ENCODE results near the gene BRCC3. TPM values are rescaled to one million over a fixed set of nuclear protein-coding genes. Genes with fewer than 3 reads are reported as not detected.

Gene BRCC3
- total RNA-seq, 2 experiments from 2014 or later: 30.0 to 32.5 TPM

- Mint-ChIP-seq H3K4me3 (no peak overlapping the region), H3K4me1 (ENCODE audit: low read depth) (peaks cover 40% of the 10 kb centered on the region), H3K27ac (peak overlapping the region; percentile 57), H3K27me3 (no peaks in the 10 kb centered on the region), H3K9me3 (no peaks in the 10 kb centered on the region), H3K36me3 (ENCODE audit: low read depth) (peaks cover 16% of the 10 kb centered on the region)
- ChIA-PET POLR2A (no interaction called here), CTCF (interaction anchor here (1.1 kb wide), 1 partner anchor 10 kb away, joined by 6 read pairs; no protein-coding TSS in a partner anchor)
- intact Hi-C loops (cut with micrococcal nuclease): no loop called here
- peak; percentile 10 for DNase-seq
- ATAC-seq: no peak
- no peak for TF ChIP-seq CTCF (IDR thresholded peaks at IDR 0.05)
Observed at GRCh38 chrX:155068165-155068564, 3.1 kb upstream of the BRCC3 start.

GRCh38 chrX:155069414-155069813, 1.9 kb upstream of the BRCC3 start:
- Mint-ChIP-seq H3K4me3 (peak overlapping the region; percentile 79), H3K27me3 (no peaks in the 10 kb centered on the region), H3K9me3 (no peaks in the 10 kb centered on the region), H3K4me1 (ENCODE audit: low read depth) (peaks cover 52% of the 10 kb centered on the region), H3K27ac (no peak overlapping the region), H3K36me3 (ENCODE audit: low read depth) (peaks cover 28% of the 10 kb centered on the region)
- DNase-seq (no peak), ATAC-seq (no peak)
- POLR2A ChIA-PET: no interaction called here
- no peak for TF ChIP-seq CTCF (IDR thresholded peaks at IDR 0.05)
- intact Hi-C loops (cut with micrococcal nuclease): no loop called here
- CTCF ChIA-PET: no interaction called here

GRCh38 chrX:155070038-155070437, 1.3 kb upstream of the BRCC3 start:
- Mint-ChIP-seq H3K27me3 (no peaks in the 10 kb centered on the region), H3K9me3 (no peaks in the 10 kb centered on the region), H3K27ac (peak overlapping the region; percentile 89), H3K4me1 (ENCODE audit: low read depth) (peaks cover 53% of the 10 kb centered on the region), H3K4me3 (peak overlapping the region; percentile 79), H3K36me3 (ENCODE audit: low read depth) (peaks cover 29% of the 10 kb centered on the region)
- ChIA-PET POLR2A (no interaction called here), CTCF (interaction anchor here (1.1 kb wide), 1 partner anchor 12 kb away, joined by 7 read pairs; no protein-coding TSS in a partner anchor)
- intact Hi-C loops (cut with micrococcal nuclease): no loop called here
- TF ChIP-seq CTCF (IDR thresholded peaks at IDR 0.05): no peak
- ATAC-seq: no peak
- DNase-seq: peak; percentile 10

GRCh38 chrX:155070663-155070974, 689 bp upstream of the BRCC3 start:
- no peak for TF ChIP-seq CTCF (IDR thresholded peaks at IDR 0.05)
- H3K9me3 Mint-ChIP-seq: no peaks in the 10 kb centered on the region
- H3K27me3 Mint-ChIP-seq: no peaks in the 10 kb centered on the region
- ChIA-PET CTCF (interaction anchor here (1.1 kb wide), 1 partner anchor 13 kb away, joined by 7 read pairs; no protein-coding TSS in a partner anchor), POLR2A (no interaction called here)
- peaks cover 34% of the 10 kb centered on the region for H3K36me3 Mint-ChIP-seq (ENCODE audit: low read depth)
- H3K27ac Mint-ChIP-seq: peak overlapping the region; percentile 89
- peaks cover 55% of the 10 kb centered on the region for H3K4me1 Mint-ChIP-seq (ENCODE audit: low read depth)
- intact Hi-C loops (cut with micrococcal nuclease): no loop called here
- ATAC-seq (peak; percentile 5), DNase-seq (no peak)
- peak overlapping the region; percentile 79 for H3K4me3 Mint-ChIP-seq

- Mint-ChIP-seq H3K9me3 (no peaks in the 10 kb centered on the region), H3K36me3 (ENCODE audit: low read depth) (peaks cover 34% of the 10 kb centered on the region), H3K4me1 (ENCODE audit: low read depth) (peaks cover 51% of the 10 kb centered on the region), H3K27ac (peak overlapping the region; percentile 95), H3K4me3 (peak overlapping the region; percentile 90), H3K27me3 (no peaks in the 10 kb centered on the region)
- no peak for ATAC-seq
- no peak for DNase-seq
- CTCF ChIA-PET: interaction anchor here (0.9 to 1.1 kb wide), 2 partner anchors 15 to 153 kb away, joined by 3 to 4 read pairs; no protein-coding TSS in a partner anchor
- TF ChIP-seq CTCF (IDR thresholded peaks at IDR 0.05): no peak
- POLR2A ChIA-PET: interaction anchor here (1.2 to 1.9 kb wide), 2 partner anchors 9 to 145 kb away, joined by 3 to 7 read pairs; partner anchors contain the start of gene VBP1
- intact Hi-C loops (cut with micrococcal nuclease): no loop called here
Observed at GRCh38 chrX:155071694-155072280, 479 bp downstream of the BRCC3 start.
